PC-3 (cell line): Measurements from ENCODE around the gene PRR20G. TPM values are rescaled to one million over a fixed set of nuclear protein-coding genes. Genes with fewer than 3 reads are reported as not detected.
"Not testable (repeated sequence)": the region's sequence is repeated elsewhere in the genome, so short reads cannot be mapped to it uniquely, and the experiment has no call there.

Experiments used
- ATAC-seq: fragments of 200-7000 bp; cut with Tn5 transposase; 2 replicates; pipeline ENCODE4 v1.9.1; 2020; ENCODE audit warnings: mild to moderate bottlenecking, moderate library complexity
- BruUV-seq: library from RNA; stranded (reverse); fragments of 400-500 nt; replicated peaks from 2 replicates; lab custom pipeline; 2021; lab: Mats Ljungman, UMichigan
- CTCF ChIA-PET: fragments of 300-600 bp; sonication (Branson Sonifier 250); formaldehyde crosslinking; loops from one replicate; lab custom pipeline; 2022; ENCODE audit warnings: antibody characterized with exemption; lab: Charles Lee
- POLR2A ChIA-PET: fragments of 300-600 bp; sonication (Branson Sonifier 250); formaldehyde crosslinking; loops from one replicate; lab custom pipeline; 2022; ENCODE audit warnings: antibody characterized with exemption; ENCODE audit not compliant: unreplicated experiment; lab: Charles Lee
- DNase-seq: peaks from one replicate; pipeline ENCODE4 v3.0.0-alpha.2; 2015
- H2AFZ ChIP-seq: fragments of 300-600 bp; sonication (generic); 2 replicates; pipeline ENCODE4 v1.6.0; 2016; ENCODE audit warnings: antibody characterized with exemption, low read length
- H3F3A ChIP-seq: fragments of 300-600 bp; sonication (generic); one replicate; pipeline ENCODE4 v1.6.0; 2017; ENCODE audit warnings: antibody characterized with exemption, low read length, control low read depth, mild to moderate bottlenecking; ENCODE audit not compliant: unreplicated experiment
- H3K27ac ChIP-seq: fragments of 300-600 bp; sonication (generic); 2 replicates; pipeline ENCODE4 v1.5.1; 2016; ENCODE audit warnings: mild to moderate bottlenecking, low read length
- H3K27me3 ChIP-seq: fragments of 300-600 bp; sonication (generic); 2 replicates; pipeline ENCODE4 v1.6.1; 2016; ENCODE audit warnings: low read length, mixed read lengths
- H3K36me3 ChIP-seq: fragments of 300-600 bp; sonication (generic); 2 replicates; pipeline ENCODE4 v1.6.1; 2016; ENCODE audit warnings: low read depth, mixed run types, low read length, mixed read lengths
- H3K4me1 ChIP-seq: fragments of 300-600 bp; sonication (generic); 2 replicates; pipeline ENCODE4 v1.5.1; 2016; ENCODE audit warnings: low read length; ENCODE audit not compliant: insufficient read depth
- H3K4me2 ChIP-seq: fragments of 300-600 bp; sonication (generic); 2 replicates; pipeline ENCODE4 v1.6.0; 2016; ENCODE audit warnings: low read length
- H3K4me3 ChIP-seq: fragments of 300-600 bp; sonication (generic); 2 replicates; pipeline ENCODE4 v1.5.1; 2016; ENCODE audit warnings: mild to moderate bottlenecking, low read length, mixed read lengths
- H3K79me2 ChIP-seq: fragments of 300-600 bp; sonication (generic); 2 replicates; pipeline ENCODE4 v1.6.1; 2017; ENCODE audit warnings: low read length, mixed read lengths
- H3K9ac ChIP-seq: fragments of 300-600 bp; sonication (generic); 2 replicates; pipeline ENCODE4 v1.6.0; 2016; ENCODE audit warnings: mild to moderate bottlenecking, low read length
- H3K9me2 ChIP-seq: fragments of 300-600 bp; sonication (generic); replicated peaks from 2 replicates; pipeline ENCODE4 v1.6.1; 2016; ENCODE audit warnings: mixed run types, low read length, mixed read lengths
- H3K9me3 ChIP-seq: fragments of 300-600 bp; sonication (generic); 2 replicates; pipeline ENCODE4 v1.6.1; 2016; ENCODE audit warnings: low read length, mixed read lengths
- H4K20me1 ChIP-seq: fragments of 300-600 bp; sonication (generic); 2 replicates; pipeline ENCODE4 v1.6.1; 2016; ENCODE audit warnings: low read length, mixed read lengths
- CTCF ChIP-seq: fragments of 300-600 bp; sonication (generic); conservative IDR thresholded peaks from 2 replicates; pipeline ENCODE4 v1.5.1; 2017; ENCODE audit warnings: antibody characterized with exemption, low read depth, mild to moderate bottlenecking, low read length
- EZH2 ChIP-seq: fragments of 300-600 bp; sonication (generic); IDR thresholded peaks from one replicate; pipeline ENCODE4 v1.6.1; 2017; ENCODE audit warnings: antibody characterized with exemption, mild to moderate bottlenecking, low read length; ENCODE audit not compliant: unreplicated experiment
- EZH2phosphoT487 ChIP-seq: fragments of 300-600 bp; sonication (generic); IDR thresholded peaks from 2 replicates; pipeline ENCODE4 v1.6.1; 2018; ENCODE audit warnings: mild to moderate bottlenecking, antibody characterized with exemption, low read length, borderline replicate concordance
- intact Hi-C: fragments of 100-400 bp; cut with micrococcal nuclease; formaldehyde crosslinking; loops from 2 replicates; pipeline ENCODE4 v1.9.0; 2023
- total RNA-seq: library from RNA; depleted of rRNA; stranded (reverse); fragments of >200 nt; gene quantifications from 2 replicates; pipeline ENCODE4 v1.2.3, GENCODE V29; 2014

PRR20G gene
- total RNA-seq, 1 experiment from 2014 or later: not detected

GRCh38 chr3:127312818-127313217 lies 25.0 kb upstream of the PRR20G start:
- Histone ChIP-seq H3K4me2 (no peak overlapping the region), H3K27me3 (peaks cover 42% of the 10 kb centered on the region), H3K9ac (no peak overlapping the region), H3K9me2 (no peaks in the 10 kb centered on the region), H3F3A (no peaks in the 10 kb centered on the region), H3K36me3 (no peaks in the 10 kb centered on the region), H3K9me3 (no peaks in the 10 kb centered on the region), H3K27ac (no peak overlapping the region), H3K4me1 (no peaks in the 10 kb centered on the region), H4K20me1 (no peaks in the 10 kb centered on the region), H3K4me3 (no peak overlapping the region), H3K79me2 (no peaks in the 10 kb centered on the region), H2AFZ (no peak overlapping the region)
- intact Hi-C loops: no loop called here
- ChIA-PET CTCF (no interaction called here), POLR2A (no interaction called here)
- ATAC-seq (no peak), DNase-seq (no peak)
- TF ChIP-seq EZH2phosphoT487 (no peak), EZH2 (no peak), CTCF (no peak)
- BruUV-seq: no TSS peak

- H3K79me2 ChIP-seq, CTCF ChIA-PET, ATAC-seq, H3K36me3 ChIP-seq, H3K27ac ChIP-seq, H3K4me3 ChIP-seq, H3K9ac ChIP-seq, H3K9me3 ChIP-seq, H4K20me1 ChIP-seq, BruUV-seq, H2AFZ ChIP-seq, DNase-seq, POLR2A ChIA-PET, H3K4me1 ChIP-seq, H3K4me2 ChIP-seq, intact Hi-C loops, H3K9me2 ChIP-seq, H3F3A ChIP-seq: not testable (repeated sequence)
- peaks cover 26% of the 10 kb centered on the region for H3K27me3 ChIP-seq
Observed at GRCh38 chr3:127308821-127309220, 21.0 kb upstream of the PRR20G start.

GRCh38 chr3:127307916-127308315 lies 20.1 kb upstream of the PRR20G start:
- CTCF ChIA-PET: no interaction called here
- BruUV-seq: no TSS peak

More at GRCh38 chr3:127307916-127308315, 20.1 kb upstream of the PRR20G start:
- Histone ChIP-seq H3K9ac (no peak overlapping the region), H3K79me2 (no peaks in the 10 kb centered on the region), H3K4me3 (no peak overlapping the region), H3F3A (no peaks in the 10 kb centered on the region), H3K9me3 (no peaks in the 10 kb centered on the region), H3K4me1 (peaks cover 4% of the 10 kb centered on the region), H2AFZ (no peak overlapping the region), H3K4me2 (no peak overlapping the region), H3K27ac (no peak overlapping the region), H3K36me3 (no peaks in the 10 kb centered on the region), H4K20me1 (no peaks in the 10 kb centered on the region), H3K27me3 (peaks cover 27% of the 10 kb centered on the region), H3K9me2 (no peaks in the 10 kb centered on the region)
- ATAC-seq (no peak), DNase-seq (no peak)
- intact Hi-C loops: no loop called here
- no peak for TF ChIP-seq EZH2phosphoT487
- TF ChIP-seq CTCF: no peak
- no peak for TF ChIP-seq EZH2
- POLR2A ChIA-PET: no interaction called here
